HCT116 (cell line): ENCODE data around the gene RASGRF2.

Experiments
- EZH2 ChIP-seq: fragments of 200-600 bp; sonication (generic); IDR thresholded peaks from 2 replicates; pipeline ENCODE4 v1.6.1; 2017; ENCODE audit warnings: antibody characterized with exemption, mixed run types
- EZH2phosphoT487 ChIP-seq: fragments of 200-600 bp; IDR thresholded peaks from 2 replicates; pipeline ENCODE4 v1.6.1; 2018; ENCODE audit warnings: antibody characterized with exemption, borderline replicate concordance
- JUND ChIP-seq: IDR thresholded peaks from 2 replicates; pipeline ENCODE4 v1.6.1; 2012
- POLR2A ChIP-seq: IDR thresholded peaks from 2 replicates; pipeline ENCODE4 v1.7.0; 2011; ENCODE audit warnings: borderline replicate concordance; ENCODE audit not compliant: insufficient read depth, insufficient read length; ENCODE audit errors: extremely low read depth
- RAD21 ChIP-seq: IDR thresholded peaks from 2 replicates; pipeline ENCODE4 v1.6.1; 2012; ENCODE audit warnings: low read depth, mild to moderate bottlenecking
- TF ChIP-seq, protein P1 (sequence below), 3 experiments: fragments of 200-600 bp in 1 of 3; sonication (generic) in 1 of 3; IDR thresholded peaks in 2 of 3; conservative IDR thresholded peaks in 1 of 3; 2 replicates each; pipeline ENCODE4 v1.5.1; 2012 to 2017; ENCODE audit warnings: low read depth in 2 of 3, low read length in 2 of 3, antibody characterized with exemption in 1 of 3, borderline replicate concordance in 1 of 3, control low read depth in 1 of 3, mild to moderate bottlenecking in 1 of 3, mixed read lengths in 1 of 3, mixed run types in 1 of 3, moderate library complexity in 1 of 3; ENCODE audit not compliant: insufficient read depth in 1 of 3
- TF ChIP-seq, protein P2 (sequence below): IDR thresholded peaks from 2 replicates; pipeline ENCODE4 v1.6.1; 2012

DNA sequence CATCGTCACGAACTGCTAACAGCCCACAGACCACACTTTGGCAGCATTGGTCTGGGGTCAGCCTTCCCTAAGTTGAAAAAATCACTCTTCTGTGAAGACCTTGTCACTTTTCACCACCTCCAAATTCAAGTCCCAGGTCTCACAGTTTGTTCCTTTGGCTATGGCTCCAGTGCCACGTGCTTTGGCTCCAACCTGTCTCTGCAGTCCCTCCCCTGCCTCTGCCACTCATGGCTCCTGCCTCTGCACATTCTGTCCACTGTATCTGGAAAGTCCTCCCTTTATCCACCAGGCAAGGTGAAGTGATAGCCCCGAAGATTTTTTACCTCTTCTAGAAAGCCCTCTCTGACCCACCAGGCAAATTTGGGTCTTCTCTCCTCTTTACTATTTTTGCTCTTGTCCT, 278.3 kb downstream of the RASGRF2 start:
- TF ChIP-seq, protein P1, sequence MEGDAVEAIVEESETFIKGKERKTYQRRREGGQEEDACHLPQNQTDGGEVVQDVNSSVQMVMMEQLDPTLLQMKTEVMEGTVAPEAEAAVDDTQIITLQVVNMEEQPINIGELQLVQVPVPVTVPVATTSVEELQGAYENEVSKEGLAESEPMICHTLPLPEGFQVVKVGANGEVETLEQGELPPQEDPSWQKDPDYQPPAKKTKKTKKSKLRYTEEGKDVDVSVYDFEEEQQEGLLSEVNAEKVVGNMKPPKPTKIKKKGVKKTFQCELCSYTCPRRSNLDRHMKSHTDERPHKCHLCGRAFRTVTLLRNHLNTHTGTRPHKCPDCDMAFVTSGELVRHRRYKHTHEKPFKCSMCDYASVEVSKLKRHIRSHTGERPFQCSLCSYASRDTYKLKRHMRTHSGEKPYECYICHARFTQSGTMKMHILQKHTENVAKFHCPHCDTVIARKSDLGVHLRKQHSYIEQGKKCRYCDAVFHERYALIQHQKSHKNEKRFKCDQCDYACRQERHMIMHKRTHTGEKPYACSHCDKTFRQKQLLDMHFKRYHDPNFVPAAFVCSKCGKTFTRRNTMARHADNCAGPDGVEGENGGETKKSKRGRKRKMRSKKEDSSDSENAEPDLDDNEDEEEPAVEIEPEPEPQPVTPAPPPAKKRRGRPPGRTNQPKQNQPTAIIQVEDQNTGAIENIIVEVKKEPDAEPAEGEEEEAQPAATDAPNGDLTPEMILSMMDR (IDR thresholded peaks at IDR 0.05 in 2 of 3, conservative IDR thresholded peaks at IDR 0.05 in 1 of 3; ENCODE audit: borderline replicate concordance in 1 of 3, insufficient read depth in 1 of 3, low read depth in 2 of 3, low read length in 2 of 3): no peak
- TF ChIP-seq RAD21 (no peak), JUND (no peak), EZH2phosphoT487 (no peak), POLR2A (no peak), EZH2 (no peak)
- TF ChIP-seq, protein P2, sequence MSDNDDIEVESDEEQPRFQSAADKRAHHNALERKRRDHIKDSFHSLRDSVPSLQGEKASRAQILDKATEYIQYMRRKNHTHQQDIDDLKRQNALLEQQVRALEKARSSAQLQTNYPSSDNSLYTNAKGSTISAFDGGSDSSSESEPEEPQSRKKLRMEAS: no peak
